ENCODE data around the gene DHRS4L2.
"Not testable (repeated sequence)": the region's sequence is repeated elsewhere in the genome, so short reads cannot be mapped to it uniquely, and the experiment has no call there.

DNA sequence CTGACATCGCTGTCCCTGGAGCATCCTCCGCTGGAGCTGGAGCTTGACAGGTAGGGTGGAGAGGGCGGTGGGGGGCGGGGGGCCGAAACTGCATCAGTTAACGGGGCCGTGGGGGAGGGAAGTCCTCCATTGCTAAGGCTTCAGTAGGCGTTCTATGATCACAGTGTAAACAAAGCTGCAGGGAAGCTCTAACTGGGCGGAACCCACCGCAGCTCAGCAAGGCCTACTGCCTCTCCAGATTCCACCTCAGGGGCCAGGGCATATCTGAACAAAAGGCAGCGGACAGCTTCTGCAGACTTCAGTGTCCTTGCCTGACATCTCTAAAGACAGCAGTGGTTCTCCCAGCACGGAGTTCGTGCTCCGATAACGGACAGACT lies 18.5 kb upstream of the DHRS4L2 start:
- not testable (repeated sequence) for TF ChIP-seq CTCF (conservative IDR thresholded peaks at IDR 0.05 in 1 of 2, IDR thresholded peaks at IDR 0.05 in 1 of 2; ENCODE audit: extremely low read depth in 1 of 2, insufficient read depth in 1 of 2, low read depth in 1 of 2, low read length in 2 of 2); EZH2 (IDR thresholded peaks at IDR 0.05; ENCODE audit: borderline replicate concordance, low read length)

All from mammary epithelial cell (primary cell).